GM11168 (cell line): ENCODE measurements around the gene GBX1.

Experiments
- in situ Hi-C: fragments of 300-500 bp; cut with MboI; formaldehyde crosslinking; loops from one replicate; pipeline ENCODE4 v1.12.0; 2022; ENCODE audit warnings: low sequenced_read_pairs; ENCODE audit not compliant: unreplicated experiment

The GBX1 gene

GRCh38 chr7:151101621-151102396 is 65.7 kb downstream of the GBX1 start:
- in situ Hi-C loops: no loop called here

- in situ Hi-C loops: no loop called here
Observed at GRCh38 chr7:151100921-151101320, 66.6 kb downstream of the GBX1 start.

GRCh38 chr7:151099486-151100211 is 67.8 kb downstream of the GBX1 start:
- in situ Hi-C loops: no loop called here
